A549 (cell line): ENCODE measurements around the gene ZNF227.

Source experiments
- FOSL2 ChIP-seq, 2 experiments: fragments of 450-650 bp in 1 of 2; fragments of >200 bp in 1 of 2; sonication (Bioruptor Twin) in 1 of 2; formaldehyde crosslinking; IDR thresholded peaks; 2 replicates each; pipeline versions ENCODE4 v1.5.0 to v1.6.1; 2016 to 2020; ENCODE audit warnings: mild to moderate bottlenecking in 1 of 2, moderate library complexity in 1 of 2
- JUN ChIP-seq, 2 experiments: fragments of >200 bp; sonication (Bioruptor Twin); formaldehyde crosslinking; IDR thresholded peaks; 2 replicates in 1 of 2; 3 replicates in 1 of 2; pipeline ENCODE4 v1.6.1; 2016 to 2017
- POLR2A ChIP-seq: IDR thresholded peaks from 2 replicates; pipeline ENCODE4 v1.6.1; 2012; ENCODE audit warnings: mild to moderate bottlenecking, low read length
- REST ChIP-seq: fragments of 200-600 bp; sonication (generic); IDR thresholded peaks from 2 replicates; pipeline ENCODE4 v1.6.1; 2016; ENCODE audit warnings: antibody characterized with exemption, mild to moderate bottlenecking, moderate library complexity
- RFX5 ChIP-seq: fragments of 450-650 bp; IDR thresholded peaks from 2 replicates; pipeline ENCODE4 v1.7.1; 2014; ENCODE audit warnings: antibody characterized with exemption, mild to moderate bottlenecking, moderate library complexity
- SMC3 ChIP-seq: fragments of >200 bp; sonication (Bioruptor Twin); formaldehyde crosslinking; IDR thresholded peaks from 3 replicates; pipeline ENCODE4 v1.6.1; 2018; ENCODE audit warnings: inconsistent platforms
- USF2 ChIP-seq: fragments of 450-650 bp; IDR thresholded peaks from 2 replicates; pipeline ENCODE4 v1.6.1; 2014; ENCODE audit warnings: antibody characterized with exemption
- TF ChIP-seq, protein P1 (sequence below): fragments of >200 bp; sonication (Bioruptor Twin); formaldehyde crosslinking; IDR thresholded peaks from 3 replicates; pipeline ENCODE4 v1.5.1; 2016
- TF ChIP-seq, protein P2 (sequence below): fragments of 250-450 bp; sonication (Bioruptor Pico); IDR thresholded peaks from 2 replicates; pipeline ENCODE4 v1.5.0; 2021; ENCODE audit warnings: mild to moderate bottlenecking, moderate library complexity, borderline replicate concordance

DNA sequence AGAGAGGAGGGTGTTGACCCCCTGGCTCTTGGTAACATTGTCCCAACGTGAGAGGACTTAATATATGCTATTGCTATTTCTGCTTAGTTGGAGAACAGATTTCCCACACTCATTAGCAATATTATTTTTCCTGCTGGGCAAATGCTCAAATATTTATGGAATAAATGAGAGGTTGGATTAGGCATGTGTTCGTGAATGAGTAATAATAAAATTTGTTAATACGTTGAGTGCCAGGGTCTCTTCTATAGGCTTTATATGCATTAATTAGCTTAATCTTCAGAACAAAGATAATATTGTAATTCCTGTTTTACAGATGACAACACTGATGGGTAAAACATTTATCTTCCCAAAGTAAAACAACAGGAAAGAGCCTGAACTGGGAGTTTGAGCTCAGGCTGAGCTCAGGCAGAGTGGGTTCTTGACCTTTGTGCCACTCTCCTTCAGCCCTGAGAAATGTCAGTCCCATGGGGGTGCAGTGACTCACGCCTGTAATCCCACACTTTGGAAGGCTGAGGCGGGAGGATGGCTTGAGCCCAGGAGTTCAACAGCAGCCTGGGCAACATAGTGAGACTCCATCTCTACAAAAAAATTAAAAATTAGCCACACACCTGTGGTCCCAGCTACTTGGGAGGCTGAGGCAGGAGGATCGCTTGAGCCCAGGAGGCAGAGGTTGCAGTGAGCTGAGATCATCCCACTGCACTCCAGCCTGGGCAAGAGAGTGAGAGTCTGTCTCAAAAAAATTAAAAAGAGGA is 48.5 kb downstream of the ZNF227 start:
- TF ChIP-seq, protein P1, sequence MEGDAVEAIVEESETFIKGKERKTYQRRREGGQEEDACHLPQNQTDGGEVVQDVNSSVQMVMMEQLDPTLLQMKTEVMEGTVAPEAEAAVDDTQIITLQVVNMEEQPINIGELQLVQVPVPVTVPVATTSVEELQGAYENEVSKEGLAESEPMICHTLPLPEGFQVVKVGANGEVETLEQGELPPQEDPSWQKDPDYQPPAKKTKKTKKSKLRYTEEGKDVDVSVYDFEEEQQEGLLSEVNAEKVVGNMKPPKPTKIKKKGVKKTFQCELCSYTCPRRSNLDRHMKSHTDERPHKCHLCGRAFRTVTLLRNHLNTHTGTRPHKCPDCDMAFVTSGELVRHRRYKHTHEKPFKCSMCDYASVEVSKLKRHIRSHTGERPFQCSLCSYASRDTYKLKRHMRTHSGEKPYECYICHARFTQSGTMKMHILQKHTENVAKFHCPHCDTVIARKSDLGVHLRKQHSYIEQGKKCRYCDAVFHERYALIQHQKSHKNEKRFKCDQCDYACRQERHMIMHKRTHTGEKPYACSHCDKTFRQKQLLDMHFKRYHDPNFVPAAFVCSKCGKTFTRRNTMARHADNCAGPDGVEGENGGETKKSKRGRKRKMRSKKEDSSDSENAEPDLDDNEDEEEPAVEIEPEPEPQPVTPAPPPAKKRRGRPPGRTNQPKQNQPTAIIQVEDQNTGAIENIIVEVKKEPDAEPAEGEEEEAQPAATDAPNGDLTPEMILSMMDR: no peak
- TF ChIP-seq REST (no peak), FOSL2 (IDR thresholded peaks at IDR 0.05) (no peak), FOSL2 (CRISPR knock-in tag; IDR thresholded peaks at IDR 0.05) (no peak), POLR2A (no peak), RFX5 (no peak), USF2 (no peak), SMC3 (no peak), JUN (IDR thresholded peaks at IDR 0.05) (no peak)
- TF ChIP-seq, protein P2, sequence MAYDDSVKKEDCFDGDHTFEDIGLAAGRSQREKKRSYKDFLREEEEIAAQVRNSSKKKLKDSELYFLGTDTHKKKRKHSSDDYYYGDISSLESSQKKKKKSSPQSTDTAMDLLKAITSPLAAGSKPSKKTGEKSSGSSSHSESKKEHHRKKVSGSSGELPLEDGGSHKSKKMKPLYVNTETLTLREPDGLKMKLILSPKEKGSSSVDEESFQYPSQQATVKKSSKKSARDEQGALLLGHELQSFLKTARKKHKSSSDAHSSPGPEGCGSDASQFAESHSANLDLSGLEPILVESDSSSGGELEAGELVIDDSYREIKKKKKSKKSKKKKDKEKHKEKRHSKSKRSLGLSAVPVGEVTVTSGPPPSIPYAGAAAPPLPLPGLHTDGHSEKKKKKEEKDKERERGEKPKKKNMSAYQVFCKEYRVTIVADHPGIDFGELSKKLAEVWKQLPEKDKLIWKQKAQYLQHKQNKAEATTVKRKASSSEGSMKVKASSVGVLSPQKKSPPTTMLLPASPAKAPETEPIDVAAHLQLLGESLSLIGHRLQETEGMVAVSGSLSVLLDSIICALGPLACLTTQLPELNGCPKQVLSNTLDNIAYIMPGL (CRISPR knock-in tag): no peak
